HepG2 (cell line): ENCODE data around the gene TEDC2. TPM values are rescaled to one million over a fixed set of nuclear protein-coding genes. Genes with fewer than 3 reads are reported as not detected.

Source experiments
- ATAC-seq: fragments of 200-7000 bp; cut with Tn5 transposase; 3 replicates; pipeline ENCODE4 v1.9.1; 2020; ENCODE audit warnings: mild to moderate bottlenecking, moderate library complexity
- BruUV-seq: library from RNA; stranded (reverse); fragments of 400-500 nt; replicated peaks from 2 replicates; lab custom pipeline; 2021; lab: Mats Ljungman, UMichigan
- CTCF ChIA-PET: fragments of 300-600 bp; formaldehyde crosslinking; extraction: SDS; loops from one replicate; lab custom pipeline; 2021; ENCODE audit warnings: low total read pairs, inconsistent platforms, low intra/inter-chr PET ratio; lab: Yijun Ruan, JAX
- POLR2A ChIA-PET: fragments of 350-600 bp; sonication (Branson Sonifier 250); formaldehyde crosslinking; loops from one replicate; lab custom pipeline; 2020; ENCODE audit warnings: antibody characterized with exemption, inconsistent platforms; lab: Yijun Ruan, JAX
- DNase-seq: peaks from one replicate; pipeline ENCODE4 v3.0.0-alpha.2; 2015; ENCODE audit warnings: low spot score
- FAIRE-seq: peaks from 3 replicates; lab custom pipeline; 2011; peaks lifted over from hg19 to GRCh38; lab: Jason Lieb, UNC
- H2AFZ ChIP-seq: one replicate; pipeline ENCODE4 v1.6.1; 2011; ENCODE audit warnings: low read length, inconsistent platforms
- H3K27ac ChIP-seq: fragments of 300-600 bp; 3 replicates; pipeline ENCODE4 v1.8.0; 2011; ENCODE audit warnings: mixed run types, mild to moderate bottlenecking, mixed read lengths, low read length, inconsistent platforms; ENCODE audit not compliant: insufficient read depth; ENCODE audit errors: extremely low read length
- H3K27me3 ChIP-seq, 2 experiments: fragments of 200-600 bp in 1 of 2; 2 replicates in 1 of 2; 3 replicates in 1 of 2; pipeline versions ENCODE4 v1.6.0 to v1.8.0; 2011; ENCODE audit warnings: low read length in 2 of 2, mild to moderate bottlenecking in 2 of 2, moderate library complexity in 2 of 2, inconsistent platforms in 1 of 2; ENCODE audit not compliant: insufficient read depth in 2 of 2, control insufficient read depth in 1 of 2
- H3K36me3 ChIP-seq, 2 experiments: fragments of 200-600 bp in 1 of 2; replicated peaks in 1 of 2; 2 replicates in 1 of 2; 3 replicates in 1 of 2; pipeline versions ENCODE4 v1.5.1 to v1.8.0; 2011; ENCODE audit warnings: low read length in 2 of 2, inconsistent platforms in 1 of 2; ENCODE audit not compliant: insufficient read depth in 2 of 2, control insufficient read depth in 1 of 2
- H3K4me1 ChIP-seq: 2 replicates; pipeline ENCODE4 v1.5.1; 2012; ENCODE audit warnings: low read length, inconsistent platforms; ENCODE audit not compliant: insufficient read depth
- H3K4me2 ChIP-seq: 2 replicates; pipeline ENCODE4 v1.6.0; 2011; ENCODE audit warnings: low read depth, low read length, inconsistent platforms
- H3K4me3 ChIP-seq, 3 experiments: fragments of 200-600 bp in 1 of 3; sonication (generic), shearing (Covaris generic) in 1 of 3; replicated peaks in 1 of 3; 2 replicates each; pipeline ENCODE4 v1.5.1; 2011 to 2016; ENCODE audit warnings: low read length in 3 of 3, inconsistent platforms in 2 of 3, low read depth in 2 of 3, mild to moderate bottlenecking in 2 of 3, control low read depth in 1 of 3, mixed read lengths in 1 of 3; ENCODE audit not compliant: insufficient read depth in 1 of 3
- H3K79me2 ChIP-seq: one replicate; pipeline ENCODE4 v1.6.1; 2011; ENCODE audit warnings: low read length, inconsistent platforms; ENCODE audit not compliant: insufficient read depth
- H3K9ac ChIP-seq: 2 replicates; pipeline ENCODE4 v1.6.0; 2011; ENCODE audit warnings: mild to moderate bottlenecking, low read depth, low read length, inconsistent platforms; ENCODE audit not compliant: insufficient read depth
- H3K9me3 ChIP-seq: 2 replicates; pipeline ENCODE4 v1.5.1; 2012; ENCODE audit warnings: mild to moderate bottlenecking, low read length
- H4K20me1 ChIP-seq: 2 replicates; pipeline ENCODE4 v1.6.0; 2011; ENCODE audit warnings: inconsistent platforms, mild to moderate bottlenecking, low read length, moderate library complexity; ENCODE audit not compliant: insufficient read depth
- DMTF1 ChIP-seq: sonication (generic); formaldehyde crosslinking; IDR thresholded peaks from 2 replicates; pipeline ENCODE4 v1.4.0; 2020; ENCODE audit warnings: mild to moderate bottlenecking, missing genetic modification reagents
- HNRNPUL1 ChIP-seq: fragments of 200-400 bp; formaldehyde crosslinking; IDR thresholded peaks from 2 replicates; pipeline ENCODE4 v1.6.1; 2017; ENCODE audit warnings: low read depth, mild to moderate bottlenecking, low read length, moderate library complexity
- MLLT10 ChIP-seq: sonication (generic); formaldehyde crosslinking; IDR thresholded peaks from 2 replicates; pipeline ENCODE4 v1.4.0; 2020; ENCODE audit warnings: missing genetic modification reagents
- MLX ChIP-seq: IDR thresholded peaks from 2 replicates; pipeline ENCODE4 v1.6.1; 2016
- MZF1 ChIP-seq: sonication (generic); formaldehyde crosslinking; IDR thresholded peaks from 2 replicates; pipeline ENCODE4 v1.8.1; 2023; ENCODE audit warnings: mild to moderate bottlenecking, missing genetic modification reagents, borderline replicate concordance
- ZBTB4 ChIP-seq: sonication (generic); formaldehyde crosslinking; IDR thresholded peaks from 2 replicates; pipeline ENCODE4 v1.4.0; 2020; ENCODE audit warnings: missing genetic modification reagents, mild to moderate bottlenecking, borderline replicate concordance
- ZNF644 ChIP-seq: IDR thresholded peaks from 2 replicates; pipeline ENCODE4 v1.6.1; 2016; ENCODE audit warnings: low read depth
- WGBS: methylation state at CpG from one replicate; pipeline ENCODE4 v1.1.6; 2017; ENCODE audit warnings: low lambda C conversion rate; 5-methylcytosine and 5-hydroxymethylcytosine counted together
- in situ Hi-C: cut with HindIII; loops from 2 replicates; pipeline ENCODE4 v1.10.0; 2017; ENCODE audit warnings: low pct_unique_long_range_greater_than_20kb; ENCODE audit not compliant: extremely low pct_ligation_motif_present
- intact Hi-C: fragments of 100-400 bp; cut with micrococcal nuclease; formaldehyde crosslinking; loops from one replicate; pipeline ENCODE4 v1.10.0; 2022; ENCODE audit not compliant: unreplicated experiment
- polyA plus RNA-seq, 8 experiments: library from polyadenylated mRNA; depleted of rRNA in 3 of 8; stranded (reverse) in 7 of 8; unstranded in 1 of 8; fragments of >200 nt; fragmentation: Illumina TruSeq in 4 of 8; extraction: Trizol in 4 of 8; gene quantifications; 2 replicates each; pipeline versions ENCODE4 v1.2.1 to v1.2.3, GENCODE V29; 2011 to 2016; ENCODE audit warnings: low read depth in 4 of 8, missing spikeins in 1 of 8, mixed read lengths in 1 of 8; ENCODE audit not compliant: insufficient read depth in 1 of 8
- total RNA-seq, 5 experiments: library from RNA; depleted of rRNA; stranded (reverse); fragments of >200 nt; fragmentation: Illumina TruSeq; extraction: Trizol; gene quantifications; 2 replicates each; pipeline ENCODE4 v1.2.3, GENCODE V29; 2016; ENCODE audit warnings: low read depth in 1 of 5

TEDC2 gene
- total and polyA plus RNA-seq, 2 of the 13 experiments (the other 11 are each of a cell fraction or from before 2014, with no cell fraction given): 6.2 to 24.4 TPM

- POLR2A ChIA-PET: no interaction called here
- intact Hi-C loops: no loop called here
- CTCF ChIA-PET: no interaction called here
Measured at GRCh38 chr16:2496223-2497115, 36.6 kb downstream of the TEDC2 start.

More at GRCh38 chr16:2496223-2497115, 36.6 kb downstream of the TEDC2 start:
- WGBS: 97% methylated on average over 31 of the region's 62 CpGs
- no peak overlapping the region for H3K4me3 ChIP-seq
- no peak overlapping the region for H2AFZ ChIP-seq
- no peak for ATAC-seq
- BruUV-seq: no TSS peak
- no peak overlapping the region for H3K9ac ChIP-seq
- H3K9me3 ChIP-seq: no peaks in the 10 kb centered on the region
- FAIRE-seq: no peak
- no peak overlapping the region for H3K27ac ChIP-seq
- DNase-seq: no peak
- TF ChIP-seq MZF1 (CRISPR knock-in tag) (no peak), DMTF1 (CRISPR knock-in tag) (no peak), HNRNPUL1 (no peak), MLX (CRISPR knock-in tag) (no peak), ZBTB4 (no peak), MLLT10 (CRISPR knock-in tag) (no peak), ZNF644 (CRISPR knock-in tag) (no peak)
- H3K27me3 ChIP-seq: no peaks in the 10 kb centered on the region
- H3K79me2 ChIP-seq: no peaks in the 10 kb centered on the region
- no peaks in the 10 kb centered on the region for H4K20me1 ChIP-seq
- no peak overlapping the region for H3K4me2 ChIP-seq
- H3K36me3 ChIP-seq: peaks cover 12 to 29% of the 10 kb centered on the region in 2 experiments; a peak in 4 of 5 replicates
- in situ Hi-C loops: no loop called here
- H3K4me1 ChIP-seq: peaks cover 14% of the 10 kb centered on the region
